ENCODE measurements around the gene TOE1.
"Not testable (repeated sequence)": the region's sequence is repeated elsewhere in the genome, so short reads cannot be mapped to it uniquely, and the experiment has no call there.

TOE1 gene

GRCh38 chr1:45339789-45340558 lies at the start of gene TOE1, which contains the start of gene MUTYH:
TSS of gene TOE1 (plus strand) at chr1:45340170. CDS start at chr1:45340253, 83 bp downstream.
TSS of gene MUTYH (minus strand) at chr1:45340440. CDS start at chr1:45334505, 5,935 bp downstream.
- FAIRE-seq = no peak

DNA sequence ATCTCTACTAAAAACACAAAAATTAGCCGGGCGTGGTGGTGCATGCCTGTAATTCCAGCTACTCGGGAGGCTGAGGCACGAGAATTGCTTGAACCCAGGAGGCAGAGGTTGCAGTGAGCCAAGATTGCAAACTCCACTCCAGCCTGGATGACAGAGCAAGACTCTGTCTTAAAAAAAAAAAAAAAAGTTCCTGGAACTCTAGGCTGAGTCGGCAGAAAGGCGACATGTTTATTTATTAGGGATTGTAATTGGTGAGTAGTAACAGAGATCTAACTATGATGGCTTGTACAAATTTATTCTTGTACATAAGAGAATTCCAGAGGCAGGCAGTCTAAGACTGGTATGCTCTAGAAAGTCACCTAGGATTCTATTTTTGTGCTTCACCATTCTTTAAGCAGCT lies 49.0 kb upstream of the TOE1 start:
- not testable (repeated sequence) for FAIRE-seq

DNA sequence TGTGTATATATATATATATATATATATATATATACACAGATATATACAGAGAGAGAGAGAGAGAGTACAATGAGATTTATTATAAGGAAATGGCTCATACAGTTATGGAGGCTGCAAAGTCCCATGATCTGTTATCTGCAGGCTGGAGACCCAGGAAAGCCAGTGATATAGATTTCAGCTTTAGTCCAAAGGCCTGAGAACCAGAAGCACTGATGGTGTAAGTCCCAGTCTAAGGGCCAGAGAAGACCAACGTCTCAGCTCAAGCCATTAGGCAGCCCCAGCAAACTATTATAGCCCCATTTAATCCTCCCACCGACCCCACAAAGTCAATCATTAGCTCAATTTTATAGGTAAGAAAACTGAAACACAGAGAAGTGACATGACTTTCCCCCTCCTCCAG lies 48.3 kb upstream of the TOE1 start:
- no peak for FAIRE-seq

DNA sequence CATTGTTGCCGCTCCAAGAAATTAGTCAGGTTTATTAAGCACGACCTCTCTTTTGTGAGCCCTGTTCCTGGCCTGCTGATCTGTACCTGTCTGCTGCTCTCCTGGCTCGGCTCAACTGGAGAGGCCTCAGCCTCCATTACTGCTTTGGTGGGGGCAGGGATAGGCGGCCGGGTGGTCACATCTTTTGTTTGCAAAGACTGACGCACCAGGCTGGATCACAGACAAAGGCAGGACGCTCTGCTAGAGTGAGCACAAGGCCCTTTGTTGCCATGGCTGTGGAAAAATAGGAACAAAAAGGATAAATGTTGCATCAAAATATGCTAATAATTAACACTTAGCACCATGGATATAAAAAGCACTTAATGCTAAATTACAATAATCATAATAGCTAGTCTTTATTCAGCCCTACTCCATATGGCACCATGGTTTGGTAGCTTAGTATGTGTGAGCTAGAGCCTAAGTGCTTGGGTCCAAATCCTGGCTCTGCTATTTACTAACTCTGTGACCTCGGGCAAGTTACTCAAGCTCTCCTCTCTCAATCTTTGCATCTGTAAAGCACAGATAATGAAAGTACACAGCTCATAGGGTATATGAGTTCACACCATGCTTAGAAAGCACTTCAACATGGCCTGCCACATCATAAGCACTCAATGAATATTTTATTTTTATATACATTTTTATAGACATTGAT lies 42.2 kb upstream of the TOE1 start:
- no peak for FAIRE-seq

GRCh38 chr1:45299296-45299695 lies 40.7 kb upstream of the TOE1 start:
- no peak for FAIRE-seq

GRCh38 chr1:45299981-45300668 lies 39.8 kb upstream of the TOE1 start:
- peak; percentile 93 for FAIRE-seq

DNA sequence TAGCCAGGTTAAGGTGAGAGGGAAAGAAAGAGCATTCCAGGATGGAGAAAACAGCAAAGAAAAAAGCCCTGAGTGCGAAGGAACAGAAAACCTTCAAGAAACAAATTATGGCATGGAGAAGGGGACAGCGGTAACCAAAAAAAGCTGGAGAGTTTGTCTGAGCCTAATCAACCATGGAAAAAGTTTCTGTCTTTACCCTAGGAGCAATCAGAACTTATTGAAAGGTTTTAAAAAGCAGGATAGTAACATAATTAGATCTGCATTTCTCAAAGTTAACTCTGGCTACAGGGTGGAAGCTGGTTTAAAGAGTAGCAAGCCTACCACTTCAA lies 39.3 kb upstream of the TOE1 start:
- FAIRE-seq = no peak

- FAIRE-seq = no peak
Measured at GRCh38 chr1:45302505-45303150, 37.3 kb upstream of the TOE1 start.

DNA sequence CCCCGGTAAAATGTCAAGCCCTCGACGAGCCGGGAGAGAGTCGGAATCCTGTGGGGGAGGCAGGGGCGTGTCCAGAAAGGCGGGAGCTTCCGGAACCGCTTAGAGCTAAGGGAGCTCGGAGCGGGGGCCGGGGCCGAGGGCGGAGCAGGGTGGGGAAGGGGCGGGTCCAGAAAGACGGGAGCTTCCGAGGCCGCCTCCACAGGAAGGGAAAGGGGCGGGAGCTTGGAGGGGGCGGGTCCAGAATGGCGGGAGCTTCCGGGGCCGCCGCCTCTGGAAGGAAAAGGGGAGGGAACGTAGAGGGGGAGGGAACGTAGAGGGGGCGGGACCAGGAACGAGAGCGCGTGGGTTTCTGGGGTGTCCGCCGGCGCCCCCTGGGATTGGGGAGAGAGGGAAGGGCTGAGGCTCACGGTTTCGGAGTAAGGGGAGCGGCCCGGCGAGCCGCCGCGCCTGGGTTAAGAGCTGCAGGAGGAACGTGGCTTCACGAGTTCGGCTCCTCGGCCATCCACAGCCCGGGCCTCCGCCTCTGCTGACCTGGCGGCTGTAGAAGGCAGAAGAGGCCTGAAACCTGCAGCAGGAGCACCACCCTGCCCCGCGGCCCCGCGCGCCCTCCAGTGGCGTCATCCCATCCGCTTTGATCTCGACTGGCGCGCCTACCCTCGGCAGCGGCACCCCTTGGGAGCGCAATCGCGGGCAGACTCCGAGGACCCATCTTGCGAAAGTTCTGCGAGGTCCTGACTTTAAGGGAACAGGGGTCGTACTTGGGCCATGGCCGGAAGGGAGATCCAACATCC lies 36.3 kb upstream of the TOE1 start:
- peak; percentile 52 for FAIRE-seq

GRCh38 chr1:45304311-45305081 lies 35.5 kb upstream of the TOE1 start:
- FAIRE-seq = no peak

GRCh38 chr1:45305231-45305630 lies 34.7 kb upstream of the TOE1 start:
- FAIRE-seq = no peak

DNA sequence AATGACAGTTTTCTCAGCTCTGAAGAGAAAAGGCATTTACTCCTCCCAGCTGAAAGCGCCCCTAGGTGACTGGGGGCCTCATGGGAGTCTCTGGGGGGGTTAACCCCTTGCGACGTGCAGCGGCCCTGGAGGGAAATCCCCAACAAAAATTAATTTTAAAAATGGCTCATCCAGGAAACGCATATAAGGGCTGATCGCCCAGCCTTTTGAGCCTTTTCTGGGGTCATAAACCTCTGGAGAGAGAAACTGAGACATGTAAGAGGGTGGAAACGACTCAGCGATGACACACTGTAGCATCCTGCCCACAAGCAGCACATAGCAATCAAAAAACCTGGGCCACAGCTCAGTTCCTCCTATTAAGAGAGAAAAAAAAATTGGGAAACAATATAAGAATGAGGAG lies 33.7 kb upstream of the TOE1 start:
- no peak for FAIRE-seq

DNA sequence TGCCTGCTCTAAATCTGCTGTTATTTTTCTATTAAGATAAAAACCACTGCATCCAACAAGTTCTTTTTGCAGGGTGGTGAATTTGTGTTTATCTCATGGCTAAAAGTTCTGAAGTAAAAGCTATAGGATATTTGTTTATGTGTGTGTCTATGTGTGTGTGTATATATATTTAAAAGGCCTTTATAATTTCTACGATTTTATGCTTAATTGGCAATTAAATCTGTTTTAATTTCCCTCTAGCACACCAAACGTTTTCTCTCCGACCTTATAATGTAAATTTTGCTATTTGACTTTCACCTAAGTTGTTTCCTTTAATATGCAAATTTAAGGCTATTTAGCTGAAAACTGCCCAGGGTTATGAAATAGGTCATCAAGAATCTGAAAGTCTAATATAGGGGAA lies 33.1 kb upstream of the TOE1 start:
- FAIRE-seq = no peak

DNA sequence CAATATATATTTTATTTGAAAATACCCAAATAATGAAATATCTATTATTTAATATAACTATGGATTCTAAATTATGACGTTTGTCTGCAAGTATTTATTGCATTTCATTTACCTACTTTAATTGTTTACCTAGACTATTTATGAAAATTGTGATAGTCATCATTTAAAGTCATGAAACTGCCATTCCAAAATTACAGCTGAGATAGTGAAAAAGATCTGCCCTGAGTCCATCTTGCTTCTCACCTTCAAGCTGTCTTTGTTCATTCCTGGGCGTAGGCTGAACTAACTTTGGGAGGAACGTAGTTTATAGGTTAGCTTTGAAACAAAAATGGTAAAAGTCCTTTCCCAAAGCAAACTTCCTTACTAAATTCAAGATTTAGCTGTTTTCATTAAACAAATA lies 25.7 kb upstream of the TOE1 start:
- peak; percentile 72 for FAIRE-seq

DNA sequence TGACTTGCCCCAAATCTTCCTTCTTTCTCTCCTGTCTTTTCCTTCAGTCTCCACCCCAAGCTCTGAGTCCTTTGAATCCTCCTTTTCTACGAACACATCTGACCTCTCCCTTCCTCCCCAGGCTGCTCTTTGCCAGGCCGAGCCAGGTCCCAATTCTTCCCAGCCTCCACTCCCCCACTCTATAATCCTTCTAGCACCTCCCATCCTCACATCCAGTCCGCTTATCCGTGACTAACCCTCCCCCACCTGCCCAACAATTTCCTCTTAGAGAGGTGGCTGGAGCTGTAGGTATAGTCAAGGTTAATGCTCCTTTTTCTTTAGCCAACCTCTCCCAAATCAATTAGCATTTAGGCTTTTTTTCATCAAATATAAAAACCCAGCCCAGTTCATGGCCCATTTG lies 22.8 kb upstream of the TOE1 start:
- FAIRE-seq = no peak

DNA sequence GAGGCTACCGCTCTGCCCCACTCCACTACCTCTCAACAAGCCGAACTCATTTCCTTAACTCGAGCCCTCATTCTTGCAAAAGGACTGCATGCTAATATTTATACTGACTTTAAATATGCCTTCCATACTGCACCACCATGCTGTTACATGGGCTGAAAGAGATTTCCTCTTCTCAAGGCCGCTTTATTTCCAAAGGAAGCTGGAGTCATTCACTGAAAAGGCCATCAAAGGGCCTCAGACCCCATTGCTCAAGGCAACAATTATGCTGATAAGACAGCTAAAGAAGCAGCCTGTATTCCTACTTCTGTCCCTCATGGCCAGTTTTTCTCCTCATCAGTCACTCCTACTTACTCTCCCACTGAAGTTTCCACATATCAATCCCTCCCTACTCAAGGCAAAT lies 20.2 kb upstream of the TOE1 start:
- no peak for FAIRE-seq

- FAIRE-seq = no peak
Measured at GRCh38 chr1:45321444-45321843, 18.5 kb upstream of the TOE1 start.

- FAIRE-seq = no peak
Measured at GRCh38 chr1:45322486-45323040, 17.4 kb upstream of the TOE1 start.

- no peak for FAIRE-seq
Measured at GRCh38 chr1:45325851-45326506, 14.0 kb upstream of the TOE1 start.

- no peak for FAIRE-seq
Measured at GRCh38 chr1:45326627-45327623, 13.0 kb upstream of the TOE1 start, which contains the start of gene HPDL. TSS of gene HPDL (plus strand) at chr1:45326895. CDS start at chr1:45327149, 254 bp downstream.
